ENCODE measurements around the gene COX19.
A peak's percentile ranks its signal among the peaks of the same experiment; 100 is the strongest.
"Not testable (repeated sequence)": the region's sequence is repeated elsewhere in the genome, so short reads cannot be mapped to it uniquely, and the experiment has no call there.

Gene COX19

DNA sequence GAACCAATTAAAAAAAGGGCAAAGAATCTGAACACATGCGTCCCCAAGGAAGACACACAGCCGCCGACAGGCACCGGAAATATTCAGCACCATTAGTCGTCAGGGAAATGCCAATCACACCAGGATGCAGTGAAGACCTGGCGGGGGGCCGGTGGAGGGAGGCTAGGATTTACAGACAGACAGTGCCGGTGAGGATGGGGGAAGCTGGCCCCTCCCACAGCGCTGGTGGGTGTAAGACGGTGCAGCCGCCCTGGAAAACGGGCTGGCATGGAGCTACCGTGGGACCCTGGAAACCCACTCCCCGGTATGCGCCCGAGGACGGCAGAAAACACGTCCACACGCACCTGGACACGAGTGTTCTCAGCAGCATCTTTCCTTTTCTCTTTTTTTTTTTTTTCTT is 16.1 kb downstream of the COX19 start:
- no peak for DNase-seq

GRCh38 chr7:958221-959200 is 16.8 kb downstream of the COX19 start:
- no peak for DNase-seq

DNA sequence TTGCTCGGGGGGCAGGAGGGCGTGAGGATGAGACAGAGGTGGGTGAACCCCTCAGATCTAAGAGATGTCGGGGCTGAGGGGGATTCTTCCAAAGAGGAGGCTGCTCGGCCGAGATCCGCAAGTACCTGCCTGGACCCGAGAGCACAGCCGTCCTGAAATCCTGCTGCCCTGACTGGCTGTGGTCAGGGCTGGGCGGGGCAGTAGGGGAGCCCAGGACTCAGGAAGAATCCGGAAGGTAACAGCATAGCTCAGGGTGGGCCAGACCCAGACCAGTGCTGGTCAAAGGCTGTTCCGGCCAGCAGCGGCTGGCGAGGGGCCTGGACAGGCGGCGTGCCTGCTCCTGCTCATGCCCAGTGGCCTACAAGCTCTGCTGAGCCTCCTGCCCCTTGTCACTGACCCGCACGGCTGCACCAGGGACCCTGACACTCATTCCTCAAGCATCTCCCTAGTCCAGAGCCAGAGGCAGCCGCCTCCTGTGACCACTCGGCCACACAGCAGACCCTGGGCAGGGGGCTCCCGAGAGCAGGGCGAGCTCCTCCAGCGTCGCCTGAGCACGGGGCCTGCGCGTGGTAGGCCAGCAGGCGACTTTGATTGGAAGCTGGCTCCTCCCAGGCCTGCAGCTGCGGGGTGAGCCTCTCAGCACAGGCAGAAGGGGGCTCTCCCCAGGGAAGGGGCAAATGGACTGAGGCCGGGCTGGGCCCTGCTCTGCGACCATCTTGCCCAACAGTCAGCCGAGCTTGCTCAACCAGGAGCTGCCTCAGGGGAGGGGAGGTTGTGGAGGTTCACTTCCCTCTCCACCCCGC is 17.7 kb downstream of the COX19 start:
- no peak for DNase-seq

GRCh38 chr7:956031-956430 is 19.3 kb downstream of the COX19 start:
- no peak for DNase-seq

GRCh38 chr7:954330-955238 is 20.8 kb downstream of the COX19 start, which contains the start of gene ADAP1:
Gene ADAP1 (minus strand): TSS chr7:954680. CDS start chr7:954477, 203 bp downstream.
- peak in 2 of 3 experiments; percentile 49 to 50 for DNase-seq

- peak in 2 of 3 experiments; percentile 25 to 26 for DNase-seq
These were observed 21.6 kb downstream of the COX19 start for GRCh38 chr7:953547-954327.

DNA sequence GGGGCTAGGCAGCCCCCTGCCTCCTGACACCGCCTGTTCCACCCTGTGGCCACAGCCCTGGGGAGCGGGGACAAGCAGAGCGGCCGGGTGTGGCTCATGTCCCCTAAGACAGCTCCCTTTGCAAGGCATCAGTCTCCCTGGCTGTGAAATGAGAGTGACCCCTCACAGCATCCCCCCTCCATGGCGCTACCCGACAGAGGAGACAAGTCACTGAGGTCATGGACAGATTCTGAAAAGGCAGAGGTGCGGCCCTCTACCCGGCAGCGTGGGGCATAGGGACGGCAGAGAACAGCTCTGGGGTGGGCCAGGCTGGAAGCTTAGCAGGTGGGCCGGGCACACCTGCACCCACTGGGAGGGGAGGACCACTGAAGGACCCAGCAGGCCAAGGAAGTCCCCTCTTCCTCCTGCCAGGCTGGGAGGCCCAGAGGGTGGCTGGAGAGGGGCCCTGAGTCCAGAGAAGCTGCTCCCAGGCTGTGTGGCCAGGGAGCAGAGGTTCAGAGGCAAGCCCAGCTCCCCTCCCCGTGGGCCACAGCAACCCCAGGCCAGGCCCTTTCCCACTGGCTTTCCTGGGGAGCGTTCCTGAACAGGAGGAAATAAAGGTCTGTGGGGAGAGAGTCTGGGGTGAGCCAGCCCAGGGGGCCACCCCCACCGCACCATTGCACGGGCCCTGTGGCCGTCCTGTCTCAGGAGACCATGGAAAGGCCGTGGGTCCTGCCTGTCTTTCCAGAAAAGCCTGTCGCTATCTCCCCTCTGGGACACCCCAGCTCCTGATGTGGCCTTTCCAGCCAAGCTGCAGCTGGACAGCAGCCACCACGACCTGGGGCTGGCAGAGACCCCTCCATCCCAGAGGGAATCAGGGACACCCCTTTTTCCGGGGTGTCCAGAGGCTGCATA is 22.6 kb downstream of the COX19 start:
- no peak for DNase-seq

- DNase-seq: no peak
These were observed 23.3 kb downstream of the COX19 start for GRCh38 chr7:951881-952547.

DNA sequence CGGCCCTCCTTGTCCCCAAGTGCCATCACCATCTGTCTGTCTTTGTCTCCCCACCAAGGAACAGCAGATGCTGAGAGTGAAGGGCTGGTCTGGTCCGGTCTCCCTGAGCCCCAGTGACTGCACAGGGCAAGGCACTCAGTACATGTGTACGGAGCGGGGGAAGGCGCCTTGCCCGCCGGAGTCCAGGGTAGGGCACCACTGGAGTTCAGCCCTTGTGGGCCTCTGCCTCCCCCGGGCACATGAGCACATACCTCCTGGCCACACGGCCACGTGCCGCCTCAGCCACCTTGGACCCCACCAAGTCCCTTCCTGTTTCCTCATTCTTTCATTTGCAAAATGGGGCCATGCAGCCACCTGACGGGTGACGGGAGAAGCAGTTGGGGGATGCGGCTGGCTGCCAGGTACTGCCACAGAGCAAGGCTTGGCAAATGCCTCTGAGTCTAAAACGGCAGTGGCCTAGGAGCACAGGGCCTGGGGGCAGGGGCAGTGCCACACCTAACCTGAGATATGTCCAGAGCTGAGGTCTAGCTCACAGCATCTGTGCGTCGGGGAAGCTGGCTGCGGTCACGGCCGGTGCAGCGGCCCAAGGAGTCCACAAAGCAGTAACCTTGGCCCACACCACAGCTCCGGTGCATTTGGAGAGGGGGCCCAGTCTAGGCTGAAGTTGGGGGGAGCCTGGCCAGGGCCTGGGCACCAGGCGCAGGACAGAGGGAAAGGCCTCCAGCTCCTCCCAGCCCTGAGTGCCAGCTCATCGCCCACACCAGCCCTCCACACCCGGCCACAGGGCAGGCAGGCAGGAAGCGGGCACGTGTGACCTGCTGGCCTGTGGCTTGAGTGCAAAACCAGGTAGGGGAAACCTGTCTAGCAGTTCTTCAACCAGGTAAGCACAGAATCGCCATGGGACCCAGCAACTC is 26.1 kb downstream of the COX19 start:
- no peak for DNase-seq

DNA sequence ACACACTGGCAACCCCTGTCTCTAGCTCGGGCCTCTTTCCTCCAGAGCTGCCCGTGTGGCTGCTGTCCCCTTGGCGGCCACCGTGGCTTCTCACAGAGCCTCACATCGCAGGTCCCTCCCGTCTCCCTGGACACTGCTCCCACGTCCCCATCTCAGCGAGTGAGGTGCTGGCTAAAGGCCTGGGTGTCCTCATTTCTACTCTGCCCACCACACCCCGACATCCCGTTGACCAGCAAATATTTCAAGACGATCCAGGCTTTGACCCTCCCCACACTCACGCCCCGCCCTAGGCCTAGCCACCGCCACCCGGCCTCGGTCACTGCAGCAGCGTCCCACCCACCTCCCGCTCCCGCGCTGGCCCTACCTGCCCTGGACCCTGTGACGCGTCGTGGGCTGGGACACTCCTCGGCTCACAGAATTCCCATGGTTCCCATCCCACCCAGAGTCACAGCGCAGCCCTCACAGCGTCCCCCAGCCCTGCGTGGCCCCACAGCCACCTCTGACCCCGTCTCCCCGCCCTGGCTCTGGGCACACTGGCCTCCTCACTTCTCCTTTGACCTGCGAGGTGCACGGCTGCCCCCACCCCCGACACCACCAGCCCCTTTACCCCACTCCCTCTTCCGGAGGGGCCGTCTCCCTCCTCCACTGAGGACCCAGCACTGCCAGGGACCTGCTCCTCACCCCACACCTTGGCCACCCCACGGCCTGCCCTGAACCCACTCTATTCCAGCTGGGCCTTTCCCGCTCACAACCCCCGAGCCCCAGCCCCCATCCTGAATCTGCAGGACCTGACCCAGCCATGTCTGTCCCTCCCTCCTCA is 27.7 kb downstream of the COX19 start:
- no peak for DNase-seq

DNA sequence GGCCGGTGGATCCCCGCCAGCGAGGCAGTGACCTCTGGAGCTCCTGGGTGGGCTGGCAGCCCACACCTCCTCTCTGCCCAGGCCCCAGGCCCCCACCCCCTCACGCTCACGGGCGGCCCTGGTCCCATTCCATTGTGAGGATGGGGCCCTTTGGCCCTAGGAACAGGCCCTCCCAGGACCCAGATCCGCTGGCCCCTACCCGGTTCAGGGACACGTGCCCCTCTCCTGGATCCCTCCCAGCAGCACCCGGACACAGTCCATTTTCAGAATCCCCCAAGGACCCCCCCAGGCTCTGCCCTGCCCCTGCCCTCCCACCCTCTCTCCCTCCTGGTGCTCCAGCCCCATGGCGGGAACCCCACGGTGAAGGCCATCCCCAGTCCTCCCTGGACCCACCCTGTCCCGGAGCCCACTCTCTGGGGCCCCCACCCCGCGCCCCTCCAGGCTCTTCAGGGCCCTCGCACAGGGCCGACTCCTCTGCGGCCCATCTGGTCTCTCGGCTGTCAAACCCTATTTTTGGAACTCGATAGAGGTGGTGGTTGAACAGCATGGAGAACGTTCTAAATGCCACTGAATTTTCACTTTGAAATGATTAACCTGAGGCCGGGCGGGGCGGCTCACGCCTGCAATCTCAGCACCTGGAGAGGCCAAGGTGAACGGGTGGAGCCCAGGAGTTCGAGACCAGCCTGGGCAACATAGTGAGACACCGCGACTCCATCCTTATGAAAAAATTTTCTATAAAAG is 28.9 kb downstream of the COX19 start:
- no peak for DNase-seq

- no peak for DNase-seq
These were observed 29.6 kb downstream of the COX19 start for GRCh38 chr7:945556-946255.

DNA sequence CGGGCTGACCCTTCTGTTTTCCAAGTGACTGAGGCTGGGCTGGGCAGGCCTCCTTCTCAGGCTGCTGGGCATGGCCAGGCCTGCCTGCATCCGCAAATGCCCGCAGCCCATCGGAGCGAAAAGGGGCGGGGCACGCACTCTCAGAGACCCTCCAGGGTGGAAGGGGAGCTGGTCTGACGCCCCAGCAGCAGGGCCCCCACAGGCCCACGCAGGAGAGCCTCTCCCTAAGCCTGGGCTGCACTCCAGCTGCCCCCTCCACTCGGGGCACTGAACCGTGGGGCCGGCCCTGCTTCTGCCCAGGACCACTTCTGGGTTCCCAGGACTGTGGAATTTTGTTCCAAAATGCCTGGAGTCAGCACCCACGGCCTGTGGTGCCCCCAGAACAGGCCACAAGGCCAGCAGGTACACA is 30.2 kb downstream of the COX19 start:
- no peak for DNase-seq

- no peak for DNase-seq
These were observed 30.6 kb downstream of the COX19 start for GRCh38 chr7:944744-945143.

DNA sequence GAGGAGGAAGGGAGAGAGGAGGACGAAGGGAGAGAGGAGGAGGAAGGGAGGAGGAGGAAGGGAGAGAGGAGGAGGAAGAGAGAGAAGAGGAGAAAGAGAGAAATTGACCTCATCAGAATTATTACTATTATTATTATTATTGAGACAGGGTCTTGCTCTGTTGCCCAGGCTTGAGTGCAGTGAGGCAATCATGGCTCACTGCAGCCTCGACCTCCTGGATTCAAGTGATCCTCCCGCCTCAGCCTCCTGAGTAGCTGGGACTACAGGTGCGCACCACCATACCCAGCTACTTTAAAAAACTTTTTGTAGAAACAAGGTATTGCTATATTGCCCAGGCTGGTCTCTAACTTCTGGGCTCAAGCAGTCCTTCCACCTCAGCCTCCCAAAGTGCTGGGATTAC is 31.6 kb downstream of the COX19 start:
- DNase-seq: not testable (repeated sequence)

GRCh38 chr7:940599-941408 is 34.5 kb downstream of the COX19 start:
- no peak for DNase-seq

Measured in NCI-H1417 (cell line).